Left lung (tissue), 10 donors: ENCODE results near the gene NFATC4. TPM values are rescaled to one million over a fixed set of nuclear protein-coding genes. Genes with fewer than 3 reads are reported as not detected.

Experiments used
- ATAC-seq: fragments of 200-7000 bp; cut with Tn5 transposase; one replicate; pipeline ENCODE4 v1.9.1; 2020; ENCODE audit warnings: moderate library complexity
- DNase-seq, 4 donors: peaks; one replicate each; pipeline ENCODE4 v3.0.0-alpha.2; 2013 to 2020
- H3K27ac ChIP-seq, 2 donors: fragments of 200-600 bp; sonication (generic) in 1 of 2; one replicate each; pipeline versions ENCODE4 v1.5.0 to v1.8.0; 2020 to 2021
- H3K27me3 ChIP-seq, 2 donors: fragments of 200-600 bp; sonication (generic) in 1 of 2; one replicate each; pipeline versions ENCODE4 v1.5.0 to v1.8.0; 2020 to 2021
- H3K36me3 ChIP-seq, 2 donors: fragments of 200-600 bp; sonication (generic) in 1 of 2; one replicate each; pipeline versions ENCODE4 v1.5.0 to v1.8.0; 2020 to 2021
- H3K4me1 ChIP-seq, 2 donors: fragments of 200-600 bp; one replicate each; pipeline ENCODE4 v1.8.0; 2021
- H3K4me3 ChIP-seq, 2 donors: fragments of 200-600 bp; sonication (generic) in 1 of 2; one replicate each; pipeline versions ENCODE4 v1.5.0 to v1.8.0; 2020 to 2021; ENCODE audit warnings: mild to moderate bottlenecking in 1 of 2
- H3K9me3 ChIP-seq, 2 donors: fragments of 200-600 bp; sonication (generic) in 1 of 2; one replicate each; pipeline versions ENCODE4 v1.5.0 to v1.8.0; 2020 to 2021
- intact Hi-C, 2 donors: fragments of 100-400 bp; cut with DNase I; formaldehyde crosslinking; loops; one replicate each; pipeline versions ENCODE4 v1.11.2 to v1.14.2; 2022
- polyA plus RNA-seq, 6 donors: library from polyadenylated mRNA; unstranded; fragments of 120-200 nt; gene quantifications; one replicate each; pipeline ENCODE4 v1.2.1, GENCODE V29; 2013; ENCODE audit not compliant: insufficient read length in 6 of 6
- total RNA-seq, 2 donors: library from RNA; stranded (reverse); fragmentation: NEBNext Ultra II Directional; extraction: Animal tissue kit (Norgen Biotek cat#: 25700); gene quantifications; one replicate each; pipeline ENCODE4 v1.2.1, GENCODE V29; 2021
- TF ChIP-seq, protein P1 (sequence below), 2 donors: fragments of 200-600 bp; sonication (generic) in 1 of 2; IDR thresholded peaks; one replicate each; pipeline versions ENCODE4 v1.5.0 to v1.8.0; 2021; ENCODE audit warnings: antibody characterized with exemption in 2 of 2
- donor health status: DM: no; HTN: yes; CAD: no.
- donor health status: DM: no; HTN: no; CAD: no.

Gene NFATC4
- total and polyA plus RNA-seq, 8 donors = 39.4 to 102 (median 81.1) TPM

GRCh38 chr14:24337824-24338175 lies 30.2 kb upstream of the NFATC4 start:
- Histone ChIP-seq H3K4me3 (no peak overlapping the region), H3K9me3 (no peaks in the 10 kb centered on the region), H3K27ac (no peak overlapping the region), H3K4me1 (peaks cover 25 to 68% of the 10 kb centered on the region in 2 donors), H3K27me3 (peaks cover 9 to 22% of the 10 kb centered on the region in 2 donors), H3K36me3 (peaks cover 0 to 32% of the 10 kb centered on the region in 2 donors)
- DNase-seq (no peak), ATAC-seq (no peak)
- intact Hi-C loops = loop anchor here (10.0 kb wide), 2 partner anchors 97 to 337 kb away; no protein-coding TSS in a partner anchor
- TF ChIP-seq, protein P1, sequence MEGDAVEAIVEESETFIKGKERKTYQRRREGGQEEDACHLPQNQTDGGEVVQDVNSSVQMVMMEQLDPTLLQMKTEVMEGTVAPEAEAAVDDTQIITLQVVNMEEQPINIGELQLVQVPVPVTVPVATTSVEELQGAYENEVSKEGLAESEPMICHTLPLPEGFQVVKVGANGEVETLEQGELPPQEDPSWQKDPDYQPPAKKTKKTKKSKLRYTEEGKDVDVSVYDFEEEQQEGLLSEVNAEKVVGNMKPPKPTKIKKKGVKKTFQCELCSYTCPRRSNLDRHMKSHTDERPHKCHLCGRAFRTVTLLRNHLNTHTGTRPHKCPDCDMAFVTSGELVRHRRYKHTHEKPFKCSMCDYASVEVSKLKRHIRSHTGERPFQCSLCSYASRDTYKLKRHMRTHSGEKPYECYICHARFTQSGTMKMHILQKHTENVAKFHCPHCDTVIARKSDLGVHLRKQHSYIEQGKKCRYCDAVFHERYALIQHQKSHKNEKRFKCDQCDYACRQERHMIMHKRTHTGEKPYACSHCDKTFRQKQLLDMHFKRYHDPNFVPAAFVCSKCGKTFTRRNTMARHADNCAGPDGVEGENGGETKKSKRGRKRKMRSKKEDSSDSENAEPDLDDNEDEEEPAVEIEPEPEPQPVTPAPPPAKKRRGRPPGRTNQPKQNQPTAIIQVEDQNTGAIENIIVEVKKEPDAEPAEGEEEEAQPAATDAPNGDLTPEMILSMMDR (IDR thresholded peaks at IDR 0.05) = no peak

- TF ChIP-seq, protein P1 (IDR thresholded peaks at IDR 0.05) = no peak
- H3K9me3 ChIP-seq = no peaks in the 10 kb centered on the region
- H3K36me3 ChIP-seq = peaks cover 0 to 32% of the 10 kb centered on the region in 2 donors
- H3K4me3 ChIP-seq = peak overlapping the region; percentile 59 to 65
- intact Hi-C loops = loop anchor here (10.0 kb wide), 2 partner anchors 96 to 336 kb away; no protein-coding TSS in a partner anchor
- peak overlapping the region in 1 of 2 donors; percentile 85 for H3K27ac ChIP-seq
- ATAC-seq (no peak), DNase-seq (peak in 1 of 4 donors; percentile 47)
- H3K27me3 ChIP-seq = peaks cover 9 to 20% of the 10 kb centered on the region in 2 donors
- peaks cover 16 to 58% of the 10 kb centered on the region in 2 donors for H3K4me1 ChIP-seq
These were observed 29.1 kb upstream of the NFATC4 start for GRCh38 chr14:24338843-24339242.

DNA sequence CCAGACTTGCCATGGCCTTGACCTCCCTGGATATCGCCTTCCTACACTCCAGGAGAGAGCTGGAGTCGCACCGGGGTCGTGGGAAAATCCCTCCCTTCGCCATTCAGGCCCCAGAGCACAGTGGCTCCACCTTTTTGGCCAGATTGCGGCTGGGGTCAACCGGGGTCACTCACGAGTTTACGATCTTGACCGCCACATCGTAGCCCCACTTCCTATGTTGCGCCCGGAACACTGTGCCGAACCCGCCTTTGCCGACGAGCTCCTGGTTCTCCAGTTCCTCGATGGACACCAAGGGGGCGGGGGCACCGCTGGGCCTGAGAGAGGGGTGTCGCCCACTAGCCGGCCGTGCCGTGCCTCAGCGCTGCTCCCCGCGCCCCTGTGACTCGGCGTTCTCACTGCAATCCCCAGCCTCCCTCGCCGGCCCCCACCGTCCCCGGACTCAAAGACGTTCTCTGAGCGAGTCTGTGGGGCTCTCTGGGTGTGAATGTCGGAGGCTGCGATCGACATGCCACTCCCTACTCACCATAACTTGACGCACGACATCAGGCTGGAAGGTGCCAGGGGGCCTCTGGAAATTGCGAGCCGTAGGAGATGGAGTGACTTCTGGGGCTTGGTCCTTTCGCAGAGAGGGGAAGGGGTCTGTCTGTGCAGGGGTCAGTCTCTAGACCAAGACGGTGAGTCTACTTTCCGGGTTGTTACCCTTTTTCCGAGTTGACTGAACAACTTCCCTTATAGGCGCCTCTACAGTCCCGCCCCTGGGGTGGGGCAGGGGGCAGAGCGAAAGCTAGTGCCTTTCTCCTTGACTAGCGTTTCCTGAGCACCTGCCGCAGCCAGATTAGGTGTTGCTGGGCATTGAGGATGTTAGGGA lies 28.5 kb upstream of the NFATC4 start, which contains the start of gene RIPK3:
RIPK3 (minus strand) TSS at position 708 of the 868 bp plus-strand sequence; CDS start at position 543, 165 bp downstream.
- H3K27ac ChIP-seq = peak within 1 kb of the TSS; percentile 29 to 85
- H3K4me3 ChIP-seq = peak within 1 kb of the TSS; percentile 59 to 65
- intact Hi-C loops = loop anchor here (10.0 kb wide), 2 partner anchors 95 to 335 kb away; no protein-coding TSS in a partner anchor
- H3K9me3 ChIP-seq = no peaks in the 10 kb centered on the region
- peak in 2 of 4 donors; percentile 79 to 94 for DNase-seq
- TF ChIP-seq, protein P1 (IDR thresholded peaks at IDR 0.05) = no peak
- H3K27me3 ChIP-seq = peaks cover 7 to 13% of the 10 kb centered on the region in 2 donors
- peak; percentile 94 for ATAC-seq
- peaks cover 9 to 51% of the 10 kb centered on the region in 2 donors for H3K4me1 ChIP-seq
- H3K36me3 ChIP-seq = peaks cover 0 to 32% of the 10 kb centered on the region in 2 donors

DNA sequence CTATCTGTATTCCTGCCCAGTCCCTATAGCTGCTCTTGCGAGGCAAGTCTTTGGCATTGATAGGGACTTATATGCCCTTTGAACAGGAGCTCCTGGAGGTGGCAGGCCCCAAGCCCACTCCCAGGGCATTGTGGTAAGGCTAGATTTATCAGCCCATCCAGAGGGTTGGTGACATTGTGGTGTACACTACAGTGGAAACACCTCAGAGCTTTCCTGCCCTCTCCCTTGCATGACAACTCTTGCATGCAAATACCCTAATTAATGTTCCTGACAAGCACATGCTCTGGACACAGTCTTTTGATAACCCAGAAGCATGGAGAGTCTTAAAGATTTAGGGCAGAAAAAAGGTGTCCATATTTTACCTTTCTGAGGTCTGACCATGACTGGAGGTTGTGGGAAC lies 27.4 kb upstream of the NFATC4 start:
- Histone ChIP-seq H3K36me3 (peaks cover 0 to 31% of the 10 kb centered on the region in 2 donors), H3K4me3 (no peak overlapping the region), H3K4me1 (peaks cover 3 to 40% of the 10 kb centered on the region in 2 donors), H3K27ac (peak overlapping the region in 1 of 2 donors; percentile 85), H3K9me3 (no peaks in the 10 kb centered on the region), H3K27me3 (peaks cover 0 to 3% of the 10 kb centered on the region in 2 donors)
- intact Hi-C loops = no loop called here
- DNase-seq (no peak), ATAC-seq (no peak)
- TF ChIP-seq, protein P1 (IDR thresholded peaks at IDR 0.05) = no peak

DNA sequence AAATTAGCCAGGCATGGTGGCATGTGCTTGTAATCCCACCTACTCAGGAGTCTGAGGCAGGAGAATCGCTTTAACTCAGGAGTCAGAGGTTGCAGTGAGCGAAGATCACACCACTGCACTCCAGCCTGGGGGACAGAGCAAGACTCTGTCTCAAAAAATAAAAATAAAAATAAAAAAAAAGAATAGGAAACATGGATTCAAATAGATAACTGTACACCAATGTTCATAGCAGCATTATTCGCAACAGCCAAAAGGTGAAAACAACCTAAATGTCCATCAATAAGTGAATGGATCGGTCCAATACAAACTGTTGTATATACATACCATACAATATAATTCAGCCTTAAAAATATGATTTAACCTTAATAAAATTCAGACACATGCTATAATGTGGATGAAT lies 25.1 kb upstream of the NFATC4 start:
- Histone ChIP-seq H3K27me3 (no peaks in the 10 kb centered on the region), H3K36me3 (peaks cover 0 to 9% of the 10 kb centered on the region in 2 donors), H3K9me3 (no peaks in the 10 kb centered on the region), H3K27ac (no peak overlapping the region), H3K4me1 (peaks cover 3 to 20% of the 10 kb centered on the region in 2 donors), H3K4me3 (no peak overlapping the region)
- intact Hi-C loops = no loop called here
- DNase-seq (no peak), ATAC-seq (no peak)
- TF ChIP-seq, protein P1 (IDR thresholded peaks at IDR 0.05) = no peak
